ENCODE measurements around the gene HIPK3. TPM values are rescaled to one million over a fixed set of nuclear protein-coding genes. Genes with fewer than 3 reads are reported as not detected.
"Not testable (repeated sequence)": the region's sequence is repeated elsewhere in the genome, so short reads cannot be mapped to it uniquely, and the experiment has no call there.

Gene HIPK3
- total RNA-seq, 1 experiment from 2014 or later, result 51.4 TPM

- no peaks in the 10 kb centered on the region for H3K27me3 Mint-ChIP-seq (ENCODE audit: insufficient read depth, unreplicated experiment)
- intact Hi-C loops (cut with micrococcal nuclease), result no loop called here
- POLR2A ChIA-PET, result no interaction called here
- H3K4me1 Mint-ChIP-seq (ENCODE audit: insufficient read depth, unreplicated experiment), result peaks cover 7% of the 10 kb centered on the region
- CTCF ChIA-PET, result interaction anchor here (0.6 to 0.7 kb wide), 3 partner anchors 17 to 221 kb away, joined by 3 to 4 read pairs (median 3); no protein-coding TSS in a partner anchor
- DNase-seq (ENCODE audit: unreplicated experiment), result no peak
- no peak overlapping the region for H3K4me3 Mint-ChIP-seq (ENCODE audit: unreplicated experiment)
- BruUV-seq (replicated peaks), result no TSS peak
- TF ChIP-seq CTCF (IDR thresholded peaks at IDR 0.05; ENCODE audit: unreplicated experiment), result no peak
- H3K9me3 Mint-ChIP-seq (ENCODE audit: unreplicated experiment), result peaks cover 7% of the 10 kb centered on the region
- no peak overlapping the region for H3K27ac Mint-ChIP-seq (ENCODE audit: low read depth, unreplicated experiment)
- H3K36me3 Mint-ChIP-seq (ENCODE audit: insufficient read depth, unreplicated experiment), result no peaks in the 10 kb centered on the region
Measured at GRCh38 chr11:33237039-33237597, 20.1 kb upstream of the HIPK3 start.

- Mint-ChIP-seq H3K4me3 (ENCODE audit: unreplicated experiment) (no peak overlapping the region), H3K9me3 (ENCODE audit: unreplicated experiment) (peaks cover 7% of the 10 kb centered on the region), H3K27ac (ENCODE audit: low read depth, unreplicated experiment) (no peak overlapping the region), H3K36me3 (ENCODE audit: insufficient read depth, unreplicated experiment) (no peaks in the 10 kb centered on the region), H3K27me3 (ENCODE audit: insufficient read depth, unreplicated experiment) (no peaks in the 10 kb centered on the region), H3K4me1 (ENCODE audit: insufficient read depth, unreplicated experiment) (peaks cover 7% of the 10 kb centered on the region)
- CTCF ChIA-PET, result no interaction called here
- no TSS peak for BruUV-seq (replicated peaks)
- POLR2A ChIA-PET, result interaction anchor here (1.1 kb wide), 1 partner anchor 82 kb away, joined by 3 read pairs; no protein-coding TSS in a partner anchor
- intact Hi-C loops (cut with micrococcal nuclease), result no loop called here
- DNase-seq (ENCODE audit: unreplicated experiment), result no peak
- no peak for TF ChIP-seq CTCF (IDR thresholded peaks at IDR 0.05; ENCODE audit: unreplicated experiment)
Measured at GRCh38 chr11:33242575-33242974, 14.6 kb upstream of the HIPK3 start.

GRCh38 chr11:33243654-33244053 is 13.5 kb upstream of the HIPK3 start:
- POLR2A ChIA-PET; BruUV-seq (replicated peaks); H3K27ac Mint-ChIP-seq (ENCODE audit: low read depth, unreplicated experiment); intact Hi-C loops (cut with micrococcal nuclease); H3K36me3 Mint-ChIP-seq (ENCODE audit: insufficient read depth, unreplicated experiment); DNase-seq (ENCODE audit: unreplicated experiment); H3K27me3 Mint-ChIP-seq (ENCODE audit: insufficient read depth, unreplicated experiment); H3K9me3 Mint-ChIP-seq (ENCODE audit: unreplicated experiment); CTCF ChIA-PET; H3K4me3 Mint-ChIP-seq (ENCODE audit: unreplicated experiment): not testable (repeated sequence)
- peaks cover 11% of the 10 kb centered on the region for H3K4me1 Mint-ChIP-seq (ENCODE audit: insufficient read depth, unreplicated experiment)

- Mint-ChIP-seq H3K27ac (ENCODE audit: low read depth, unreplicated experiment) (no peak overlapping the region), H3K36me3 (ENCODE audit: insufficient read depth, unreplicated experiment) (no peaks in the 10 kb centered on the region), H3K27me3 (ENCODE audit: insufficient read depth, unreplicated experiment) (no peaks in the 10 kb centered on the region), H3K9me3 (ENCODE audit: unreplicated experiment) (no peaks in the 10 kb centered on the region), H3K4me1 (ENCODE audit: insufficient read depth, unreplicated experiment) (peaks cover 6% of the 10 kb centered on the region), H3K4me3 (ENCODE audit: unreplicated experiment) (no peak overlapping the region)
- POLR2A ChIA-PET, result interaction anchor here (0.7 kb wide), 1 partner anchor 76 kb away, joined by 4 read pairs; no protein-coding TSS in a partner anchor
- no TSS peak for BruUV-seq (replicated peaks)
- intact Hi-C loops (cut with micrococcal nuclease), result no loop called here
- no peak for DNase-seq (ENCODE audit: unreplicated experiment)
- TF ChIP-seq CTCF (IDR thresholded peaks at IDR 0.05; ENCODE audit: unreplicated experiment), result no peak
- CTCF ChIA-PET, result interaction anchor here (0.6 to 1.0 kb wide), 3 partner anchors 15 to 374 kb away, joined by 3 to 7 read pairs (median 3); no protein-coding TSS in a partner anchor
Measured at GRCh38 chr11:33248416-33248971, 8.7 kb upstream of the HIPK3 start.
